SW480 (cell line): ENCODE data around the gene QPRT.
"Not testable (repeated sequence)": the region's sequence is repeated elsewhere in the genome, so short reads cannot be mapped to it uniquely, and the experiment has no call there.

Experiments used
- DNase-seq: peaks from one replicate; pipeline ENCODE4 v3.0.0-alpha.2; 2016; ENCODE audit warnings: low spot score

Gene QPRT

DNA sequence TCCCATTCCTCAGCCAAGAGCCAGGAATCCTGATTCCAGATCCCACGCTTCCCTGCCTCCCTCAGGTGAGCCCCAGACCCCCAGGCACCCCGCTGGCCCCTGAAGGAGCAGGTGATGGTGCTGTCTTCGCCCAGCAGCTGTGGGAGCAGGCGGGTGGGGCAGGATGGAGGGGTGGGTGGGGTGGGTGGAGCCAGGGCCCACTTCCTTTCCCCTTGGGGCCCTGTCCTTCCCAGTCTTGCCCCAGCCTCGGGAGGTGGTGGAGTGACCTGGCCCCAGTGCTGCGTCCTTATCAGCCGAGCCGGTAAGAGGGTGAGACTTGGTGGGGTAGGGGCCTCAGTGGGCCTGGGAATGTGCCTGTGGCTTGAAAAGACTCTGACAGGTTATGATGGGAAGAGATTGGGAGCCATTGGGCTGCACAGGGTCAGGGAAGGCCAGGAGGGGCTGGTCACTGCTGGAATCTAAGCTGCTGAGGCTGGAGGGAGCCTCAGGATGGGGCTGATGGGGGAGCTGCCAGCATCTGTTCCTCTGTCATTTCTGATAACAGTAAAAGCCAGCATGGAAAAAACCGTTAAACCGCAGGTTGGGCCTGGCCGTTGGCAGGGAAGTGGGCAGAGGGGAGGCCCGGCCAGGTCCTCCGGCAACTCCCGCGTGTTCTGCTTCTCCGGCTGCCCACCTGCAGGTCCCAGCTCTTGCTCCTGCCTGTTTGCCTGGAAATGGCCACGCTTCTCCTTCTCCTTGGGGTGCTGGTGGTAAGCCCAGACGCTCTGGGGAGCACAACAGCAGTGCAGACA lies 15.8 kb upstream of the QPRT start, which contains the start of gene SPN:
SPN (plus strand) TSS at position 232 of the 791 bp plus-strand sequence; CDS start at position 714, 482 bp downstream.
- no peak for DNase-seq

GRCh38 chr16:29663807-29664090 lies 15.2 kb upstream of the QPRT start:
- no peak for DNase-seq

GRCh38 chr16:29664091-29664921 lies 14.7 kb upstream of the QPRT start:
- DNase-seq = no peak

DNA sequence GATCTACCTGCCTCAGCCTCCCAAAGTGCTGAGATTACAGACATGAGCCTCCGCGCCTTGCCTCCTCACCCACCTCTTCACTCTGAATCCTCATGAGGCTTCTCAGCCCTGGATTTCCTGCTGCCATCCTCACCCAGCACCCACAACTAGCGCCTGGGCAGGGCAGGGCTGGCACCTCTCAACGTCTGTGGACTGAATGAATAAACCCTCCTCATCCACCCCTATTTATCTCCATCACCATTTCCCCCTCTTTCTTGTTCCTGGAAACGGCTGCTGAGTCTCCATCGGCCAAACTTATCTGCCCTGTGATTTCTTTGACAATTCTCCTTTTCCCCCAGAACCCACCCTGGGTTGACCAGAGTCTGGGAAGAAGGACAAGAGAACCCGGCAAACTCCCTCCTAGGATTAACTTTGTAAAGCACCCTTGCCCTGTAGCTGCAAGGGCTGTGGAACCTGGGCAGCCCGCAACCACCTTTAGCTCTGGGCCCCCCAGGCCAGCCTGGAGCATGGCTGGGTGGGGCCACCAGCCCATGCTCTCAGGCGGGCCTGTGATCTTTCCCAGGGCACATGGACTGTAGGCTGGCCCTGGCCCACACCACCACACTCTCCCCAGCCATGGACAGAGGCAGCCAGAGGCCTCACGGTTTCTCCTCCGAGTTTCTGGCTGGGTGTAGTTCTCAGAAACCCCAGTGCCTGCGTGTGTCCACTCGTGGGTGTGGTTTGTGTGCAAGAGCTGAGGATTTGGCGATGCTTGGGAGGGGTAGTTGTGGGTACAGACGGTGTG lies 13.5 kb upstream of the QPRT start:
- no peak for DNase-seq

DNA sequence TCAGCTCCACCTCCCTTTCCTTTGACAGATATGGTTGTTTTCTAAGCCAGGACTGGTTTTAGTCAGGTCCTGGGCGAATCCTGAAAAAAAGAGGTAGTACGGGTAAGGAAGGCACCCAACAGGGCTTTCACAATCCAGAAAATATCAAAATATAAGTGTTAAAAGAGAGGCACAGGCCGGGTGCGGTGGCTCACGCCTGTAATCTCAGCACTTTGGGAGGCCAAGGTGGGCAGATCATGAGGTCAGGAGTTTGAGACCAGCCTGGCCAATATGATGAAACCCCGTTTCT lies 11.7 kb upstream of the QPRT start:
- DNase-seq = not testable (repeated sequence)

GRCh38 chr16:29667755-29668154 lies 11.2 kb upstream of the QPRT start:
- no peak for DNase-seq

- DNase-seq = no peak
Observed at GRCh38 chr16:29668267-29668666, 10.7 kb upstream of the QPRT start.

GRCh38 chr16:29673501-29673900 lies 5.5 kb upstream of the QPRT start:
- DNase-seq = no peak

- no peak for DNase-seq
Observed at GRCh38 chr16:29674188-29674587, 4.8 kb upstream of the QPRT start.

GRCh38 chr16:29675811-29676643 lies 3.0 kb upstream of the QPRT start:
- DNase-seq = peak; percentile 31

GRCh38 chr16:29676989-29677785 lies 1.8 kb upstream of the QPRT start:
- no peak for DNase-seq

DNA sequence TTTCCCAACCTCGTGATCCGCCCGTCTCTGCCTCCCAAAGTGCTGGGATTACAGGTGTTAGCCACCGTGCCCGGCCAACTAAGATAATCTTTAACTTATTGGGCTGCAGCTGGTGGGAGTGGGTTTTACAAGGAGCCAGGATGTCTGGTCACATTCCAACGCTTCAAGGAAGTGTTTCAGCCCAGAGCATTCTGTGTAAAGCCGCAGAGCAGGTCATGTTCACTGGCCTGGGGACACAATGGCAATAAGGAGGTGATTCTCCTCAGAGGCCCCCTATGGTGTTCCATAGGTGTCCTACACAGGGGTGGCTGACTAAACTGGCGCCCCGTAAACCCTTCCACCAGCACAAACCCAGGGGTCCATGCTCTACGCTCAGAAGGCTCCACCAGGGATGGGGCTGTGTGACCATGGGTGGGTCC lies 1.2 kb downstream of the QPRT start:
- no peak for DNase-seq

DNA sequence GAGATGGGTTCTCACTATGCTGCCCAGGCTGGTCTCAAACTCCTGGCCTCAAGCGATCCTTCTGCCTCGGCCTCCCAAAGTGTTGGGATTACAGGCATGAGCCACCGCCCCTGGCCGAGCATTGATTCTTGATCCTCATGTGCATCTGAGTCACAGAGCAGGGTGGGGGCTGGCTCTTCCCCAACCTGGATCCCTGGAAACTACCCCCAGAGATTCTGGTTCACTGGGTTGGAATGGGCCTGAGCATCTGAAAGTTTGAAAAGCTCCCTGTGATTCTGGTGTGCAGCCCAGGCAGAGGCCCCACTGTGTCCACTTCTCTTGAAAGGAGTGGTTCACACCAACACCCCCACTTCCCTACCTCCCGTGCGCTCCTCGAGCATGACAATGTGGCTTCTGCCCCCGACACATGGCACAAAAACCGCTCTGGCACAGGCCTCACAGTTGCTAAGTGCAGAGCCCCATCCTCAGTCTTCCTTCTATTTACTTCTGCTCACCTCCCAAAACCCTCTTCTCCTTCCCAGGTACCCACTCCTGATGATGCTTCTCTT lies 4.6 kb downstream of the QPRT start:
- no peak for DNase-seq

- no peak for DNase-seq
Observed at GRCh38 chr16:29684679-29685078, 5.7 kb downstream of the QPRT start.

- no peak for DNase-seq
Observed at GRCh38 chr16:29686740-29687332, 7.9 kb downstream of the QPRT start.

- no peak for DNase-seq
Observed at GRCh38 chr16:29687755-29688154, 8.8 kb downstream of the QPRT start.

- DNase-seq = no peak
Observed at GRCh38 chr16:29688172-29688571, 9.2 kb downstream of the QPRT start.

- DNase-seq = not testable (repeated sequence)
Observed at GRCh38 chr16:29689490-29690351, 10.7 kb downstream of the QPRT start.

- not testable (repeated sequence) for DNase-seq
Observed at GRCh38 chr16:29692606-29693005, 13.6 kb downstream of the QPRT start.
